NCI-H524 (cell line): Measurements from ENCODE around the gene TTC28.

Experiments
- DNase-seq, 2 experiments: peaks; one replicate each; lab custom pipeline; 2025; lab: John Stamatoyannopoulos, UW

The TTC28 gene

DNA sequence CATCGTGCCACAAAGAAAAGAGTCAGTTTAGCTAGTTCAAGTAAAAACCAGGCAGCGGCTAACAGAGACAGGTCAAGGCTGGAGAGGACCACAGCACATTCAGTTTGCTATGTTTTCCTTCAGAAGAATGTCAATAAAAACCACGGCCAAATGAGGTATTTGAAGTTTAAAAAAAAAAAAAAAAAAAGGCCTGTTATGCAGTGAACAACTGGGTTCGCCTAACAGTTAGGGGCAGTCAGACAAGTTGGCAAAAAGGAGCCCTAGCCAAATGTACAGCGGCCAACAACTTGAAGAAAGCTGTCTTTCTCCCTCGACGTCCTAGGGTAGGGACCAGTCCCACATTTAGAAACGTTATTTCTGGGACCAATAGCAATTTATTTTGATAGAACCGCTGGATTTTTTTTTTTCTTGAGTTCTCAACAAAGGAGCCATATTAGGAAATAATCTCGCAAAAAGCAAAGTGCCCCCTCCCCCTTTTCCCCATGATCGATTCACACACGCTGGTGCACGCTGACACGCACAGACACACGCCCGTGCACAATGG, 237.8 kb downstream of the TTC28 start:
- DNase-seq = no peak

DNA sequence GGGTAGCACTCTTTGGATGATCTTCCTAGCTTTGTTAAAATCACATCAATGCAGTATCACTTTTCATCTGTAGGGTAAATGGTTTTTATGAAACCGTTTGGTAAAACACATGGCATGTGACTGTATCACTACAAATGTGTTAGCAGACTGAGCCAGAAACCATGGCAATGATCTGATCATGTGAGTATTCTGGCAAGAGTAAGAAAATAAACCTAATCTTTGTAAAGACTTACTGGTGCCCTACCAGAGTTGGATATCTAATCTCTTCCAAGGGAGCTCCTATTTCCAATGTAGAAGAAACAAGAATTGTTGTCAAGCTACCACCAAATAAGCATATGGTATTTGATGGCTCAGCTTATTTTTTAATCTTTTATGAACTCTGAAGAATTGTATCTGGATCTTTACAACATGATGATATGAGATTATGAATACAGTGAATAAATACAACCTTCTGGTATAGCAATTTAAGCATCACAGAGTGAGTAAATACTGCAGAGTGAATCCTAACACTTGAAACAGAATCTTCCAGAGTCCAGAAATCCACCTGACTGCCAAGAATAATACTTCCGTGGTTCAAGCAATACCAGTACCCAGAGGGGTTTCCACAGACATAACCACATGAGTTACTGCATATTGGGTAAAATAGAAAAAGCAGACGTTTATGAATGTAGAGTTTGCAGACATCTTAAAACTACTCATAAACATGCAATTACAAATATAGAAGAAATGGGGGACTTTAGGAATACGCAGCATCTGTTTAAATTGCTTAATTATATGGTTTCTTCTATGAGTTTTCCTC, 238.8 kb downstream of the TTC28 start:
- peak in 1 of 2 experiments; percentile 13 for DNase-seq

DNA sequence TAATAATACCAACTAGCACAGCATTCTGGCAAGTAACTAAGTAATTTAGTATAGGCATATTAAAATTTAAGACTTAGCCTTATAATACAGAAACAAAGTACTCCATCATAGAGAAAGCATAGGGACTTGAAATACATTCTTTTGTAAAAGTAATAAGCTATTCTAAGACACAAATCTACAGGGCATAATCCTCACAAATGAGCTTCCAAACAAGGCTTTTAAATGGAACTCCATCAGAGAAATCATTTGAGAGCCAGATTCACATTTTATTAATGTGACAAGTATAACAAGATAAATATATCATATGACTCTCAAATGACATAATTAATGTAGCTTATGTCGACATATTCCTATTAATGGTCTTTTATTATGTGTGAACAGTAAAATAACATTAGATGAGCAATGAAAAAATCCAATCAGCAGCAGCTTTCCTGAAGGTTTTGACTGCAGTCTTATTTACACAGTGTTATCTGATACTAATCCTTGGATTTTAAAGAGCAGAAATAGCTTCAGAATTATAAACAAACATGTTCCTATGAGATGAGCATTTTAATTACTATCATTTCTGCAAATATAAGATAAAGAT, 241.4 kb downstream of the TTC28 start:
- peak; percentile 49 to 94 for DNase-seq

DNA sequence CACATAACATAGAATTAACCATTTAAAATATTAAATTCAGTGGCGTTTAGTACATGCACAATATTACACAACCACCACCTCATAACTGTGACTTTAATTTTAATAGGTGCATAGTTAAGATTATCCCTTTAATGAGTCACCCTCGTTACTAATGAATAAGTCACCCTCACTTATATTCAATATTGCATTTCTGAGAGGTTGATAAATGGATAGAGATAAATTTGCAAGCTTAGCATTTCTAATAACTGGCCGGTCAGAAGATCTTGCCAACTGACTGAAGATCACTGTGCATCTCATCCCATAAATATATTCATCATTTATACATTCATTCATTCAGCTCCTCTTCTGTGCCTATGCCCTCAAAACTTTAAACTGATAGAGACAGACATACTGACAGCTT, 243.7 kb downstream of the TTC28 start:
- DNase-seq = no peak

DNA sequence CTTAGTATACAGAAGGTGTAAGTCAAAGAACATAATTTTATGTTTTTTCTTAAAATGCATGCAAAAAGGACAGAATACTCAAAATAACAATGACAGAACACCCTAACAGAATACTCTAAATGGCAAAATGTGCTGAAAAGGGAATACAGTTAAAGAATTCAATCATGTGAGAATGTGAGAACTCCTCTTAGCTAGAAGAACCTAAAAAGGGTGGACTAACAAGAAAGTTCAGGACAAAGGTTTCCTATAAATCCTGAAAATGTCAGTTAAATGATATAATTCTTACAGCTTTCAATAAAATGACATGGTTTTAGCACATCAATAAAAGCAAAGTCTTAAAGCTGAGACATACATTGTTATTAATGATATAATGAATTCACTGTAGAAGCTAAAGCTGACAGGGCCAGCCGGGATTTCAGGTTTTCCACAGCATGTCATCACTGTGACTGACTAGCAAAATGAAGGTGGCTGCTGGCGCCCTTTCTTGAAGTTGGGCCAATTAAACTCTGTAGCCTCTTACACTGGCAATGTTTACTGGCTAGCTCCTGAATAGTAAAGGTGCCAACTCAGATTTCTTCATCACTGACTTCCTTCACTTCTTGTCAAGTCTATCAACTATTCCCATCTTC, 244.4 kb downstream of the TTC28 start:
- DNase-seq = no peak

DNA sequence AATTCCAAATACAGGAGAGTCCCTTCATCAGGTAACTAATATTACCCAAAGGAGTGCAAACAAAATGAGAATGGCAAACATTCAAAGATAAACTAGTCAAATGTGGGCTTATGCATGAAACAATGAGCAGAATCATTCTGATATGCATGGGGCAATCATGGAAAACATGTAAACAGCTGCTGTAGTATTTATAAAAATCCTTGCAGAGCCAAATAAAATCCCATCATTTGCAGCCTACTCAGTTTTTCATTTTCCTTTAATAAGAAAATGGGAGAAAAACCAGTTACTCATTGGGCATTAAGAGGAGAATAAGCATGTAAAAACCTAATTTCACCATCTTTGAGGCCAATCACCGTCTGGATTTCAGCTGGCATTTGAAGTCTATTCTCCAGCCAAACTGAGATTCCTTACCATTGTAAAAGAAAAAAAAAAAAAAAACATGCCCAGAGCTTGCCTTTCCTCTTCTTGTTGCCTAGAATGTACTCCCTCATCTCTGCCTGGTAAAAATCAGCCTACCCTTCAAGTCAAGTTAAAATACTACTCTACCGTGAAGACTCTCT, 249.1 kb downstream of the TTC28 start:
- DNase-seq = no peak

DNA sequence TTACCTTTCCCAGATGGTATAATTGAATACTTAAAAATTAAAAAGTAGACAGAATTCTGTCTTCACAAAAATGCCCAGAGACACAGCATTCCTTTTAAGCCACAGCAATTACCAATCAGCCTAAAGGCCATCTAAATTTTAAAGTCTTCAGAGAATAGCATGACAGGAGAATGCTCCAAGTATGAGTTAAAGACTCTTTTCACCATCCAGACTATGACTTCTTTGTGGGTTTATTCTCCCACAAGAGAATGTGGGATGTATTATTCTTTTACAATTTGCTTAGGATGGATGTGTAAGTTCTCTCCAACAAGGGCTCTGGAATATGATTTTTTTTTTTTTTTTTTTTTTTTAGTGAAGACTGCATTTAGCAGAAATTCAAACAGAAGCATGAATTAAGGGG, 249.9 kb downstream of the TTC28 start:
- no peak for DNase-seq

DNA sequence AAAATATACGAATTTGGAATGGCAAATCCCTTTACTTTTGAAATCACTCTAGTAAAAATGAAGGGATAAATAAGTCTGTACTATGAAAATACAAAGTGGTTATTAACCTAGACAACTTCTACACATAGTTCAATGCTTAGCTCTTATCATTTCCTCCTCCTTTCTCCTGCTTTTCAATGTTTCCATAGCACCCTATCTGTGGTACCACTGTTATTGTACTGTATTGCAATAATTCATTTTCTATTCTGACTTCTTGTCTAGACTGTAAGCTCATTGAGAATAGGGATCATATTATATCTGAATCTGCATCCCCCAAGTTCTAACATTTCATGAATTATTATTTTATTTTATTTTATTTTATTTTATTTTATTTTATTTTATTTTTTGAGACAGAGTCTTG, 251.4 kb downstream of the TTC28 start:
- no peak for DNase-seq

DNA sequence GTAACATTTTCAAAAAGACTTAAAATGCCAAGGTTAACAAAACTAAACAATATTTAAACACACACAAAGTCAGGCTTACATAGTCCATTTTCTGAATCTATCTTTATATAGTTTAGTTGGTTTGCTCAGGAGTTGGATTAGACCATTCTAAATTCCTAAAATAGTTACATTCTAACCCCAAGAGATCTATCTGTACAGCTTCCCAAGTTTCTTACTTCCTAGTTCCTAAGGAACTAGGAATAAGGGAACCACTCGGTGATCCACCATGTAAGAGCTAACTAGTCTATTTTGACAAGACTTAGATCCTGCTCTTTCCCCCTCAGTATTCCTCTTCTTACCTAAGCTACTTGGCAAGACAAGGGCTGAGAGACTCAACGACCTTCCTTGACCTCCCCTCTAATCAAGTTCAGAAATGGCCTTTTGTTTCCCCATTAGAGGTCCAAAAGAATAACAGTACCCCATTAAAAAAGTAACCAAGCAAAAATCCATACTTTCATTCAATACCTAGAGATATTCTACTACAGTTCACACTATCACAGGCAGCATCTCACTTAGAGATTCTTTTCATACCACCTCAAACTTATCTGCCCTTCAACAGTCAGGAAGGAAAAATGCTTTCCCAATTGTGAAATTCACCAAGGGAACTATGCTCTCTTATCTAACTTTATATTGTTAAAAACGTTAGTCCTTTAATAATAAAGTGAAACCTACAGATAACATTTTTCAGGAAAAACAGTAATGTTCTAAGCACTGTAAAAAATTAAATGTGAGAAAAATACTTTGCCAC, 253.1 kb downstream of the TTC28 start:
- DNase-seq = no peak

DNA sequence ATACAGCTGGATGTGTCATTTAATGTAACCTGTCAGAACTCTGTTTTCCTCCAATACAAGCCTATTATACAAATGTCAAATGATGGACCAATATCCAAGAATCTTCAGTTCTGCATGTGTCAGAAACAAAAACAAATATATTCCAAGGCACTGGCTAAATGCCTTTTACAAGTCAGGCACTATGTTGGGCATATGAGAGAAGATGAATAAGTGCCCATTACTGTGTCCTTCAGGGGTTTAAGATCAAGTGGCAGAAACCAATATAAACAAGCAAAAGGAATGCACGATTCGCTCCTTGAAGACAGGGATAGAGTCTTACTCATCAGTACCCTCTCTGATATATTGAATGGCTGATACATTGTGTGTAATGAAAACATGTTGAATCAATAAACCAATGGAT, 254.4 kb downstream of the TTC28 start:
- DNase-seq = peak in 1 of 2 experiments; percentile 20

DNA sequence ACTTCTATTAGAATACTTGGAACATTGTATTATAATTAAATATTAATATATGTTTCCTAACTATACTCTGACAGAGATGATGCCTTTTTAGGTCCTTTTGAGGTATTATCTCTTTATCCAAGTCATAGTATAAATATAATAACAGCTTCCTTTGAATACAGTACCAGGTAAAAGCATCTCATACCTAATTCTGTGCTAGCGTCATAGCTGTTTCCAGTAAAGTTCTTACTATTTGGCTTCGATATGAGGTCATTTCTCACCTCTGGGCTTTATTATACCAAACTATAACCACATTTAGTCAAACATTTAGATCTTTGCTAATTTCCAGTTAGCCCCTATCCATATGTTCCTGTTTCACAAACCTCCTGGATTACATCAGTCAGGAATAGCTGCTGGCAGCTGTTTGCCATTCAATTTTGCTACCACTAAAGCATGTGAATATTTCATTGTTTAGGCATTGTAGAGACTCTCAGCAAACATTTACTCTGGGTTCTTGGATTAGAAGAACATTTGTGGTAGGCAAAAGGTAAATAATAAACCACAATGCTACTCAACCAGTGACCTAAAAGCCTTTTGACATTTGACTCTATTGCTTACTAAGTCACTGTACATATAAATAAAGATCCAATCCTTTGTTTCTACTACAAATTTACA, 255.1 kb downstream of the TTC28 start:
- peak in 1 of 2 experiments; percentile 49 for DNase-seq

DNA sequence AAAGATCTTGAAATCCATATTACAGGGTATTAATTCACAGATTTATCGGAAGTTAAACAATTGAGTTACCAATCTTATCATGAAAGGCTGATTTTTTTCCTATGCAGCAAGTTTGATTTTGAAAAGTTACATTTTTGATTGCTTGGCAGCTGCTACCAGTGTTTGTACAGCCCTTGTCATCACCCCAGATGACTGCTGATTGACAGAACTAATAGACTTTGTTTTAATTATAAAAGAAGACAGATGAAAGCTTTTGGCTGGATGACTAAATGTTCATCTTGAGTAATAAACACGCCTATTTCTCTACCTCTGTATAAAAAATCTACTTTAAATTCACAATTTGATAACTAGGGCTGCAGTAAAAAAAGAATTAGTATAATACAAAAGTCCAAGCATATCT, 259.7 kb downstream of the TTC28 start:
- no peak for DNase-seq

DNA sequence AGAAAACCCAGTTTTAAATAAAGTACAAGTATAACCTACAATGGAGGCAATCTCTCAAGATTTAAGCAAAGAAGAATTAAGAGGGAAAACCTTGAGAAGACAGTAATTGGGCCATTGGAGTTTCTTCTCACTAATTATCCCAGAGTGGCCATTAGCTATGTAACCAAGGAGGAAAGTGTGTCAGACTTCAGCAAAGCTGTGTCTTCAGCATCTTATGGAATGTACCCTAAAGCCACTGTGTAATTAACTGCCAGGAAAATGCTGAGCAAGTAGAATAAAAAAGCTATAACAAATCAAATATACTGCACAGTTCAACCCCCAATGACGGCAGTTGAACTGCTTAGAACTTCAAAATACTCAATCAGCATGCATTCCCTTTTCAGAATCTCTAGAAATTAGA, 261.6 kb downstream of the TTC28 start:
- DNase-seq = no peak

DNA sequence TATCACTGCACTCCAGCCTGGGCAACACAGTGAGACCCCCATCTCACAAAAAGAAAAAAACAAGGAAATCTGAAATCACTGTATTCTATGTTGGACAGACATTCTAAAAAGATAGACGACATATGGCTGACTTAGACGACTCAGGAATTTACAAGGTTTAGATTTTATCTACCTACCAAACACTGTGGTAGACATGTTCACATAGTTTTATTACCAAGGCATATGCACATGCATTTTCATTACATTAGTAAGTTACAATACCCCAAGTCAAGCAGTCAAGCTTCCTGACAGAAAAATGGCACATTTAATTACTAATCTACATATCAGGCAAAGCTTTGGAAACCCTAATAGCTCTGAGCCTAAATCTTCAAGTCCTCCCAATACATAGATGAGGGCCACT, 262.2 kb downstream of the TTC28 start:
- DNase-seq = no peak

DNA sequence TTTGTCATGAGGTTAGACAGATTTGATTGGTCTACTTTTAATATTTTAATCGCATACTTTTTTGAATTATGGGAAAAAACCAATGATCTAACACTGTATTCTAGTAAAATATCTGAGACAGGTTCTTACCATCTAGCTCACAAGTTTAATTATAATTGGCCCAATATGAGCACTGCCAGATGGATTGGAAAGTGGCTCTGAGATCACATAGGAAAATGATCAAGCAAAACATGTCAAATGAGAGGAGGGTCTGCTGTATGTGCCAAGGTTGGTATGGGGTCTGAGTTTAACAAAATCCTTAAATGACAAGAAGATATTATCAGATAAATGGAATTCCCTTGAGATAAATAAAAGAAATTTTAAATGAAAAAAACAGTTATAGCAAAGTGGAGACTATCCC, 264.7 kb downstream of the TTC28 start:
- DNase-seq = no peak

DNA sequence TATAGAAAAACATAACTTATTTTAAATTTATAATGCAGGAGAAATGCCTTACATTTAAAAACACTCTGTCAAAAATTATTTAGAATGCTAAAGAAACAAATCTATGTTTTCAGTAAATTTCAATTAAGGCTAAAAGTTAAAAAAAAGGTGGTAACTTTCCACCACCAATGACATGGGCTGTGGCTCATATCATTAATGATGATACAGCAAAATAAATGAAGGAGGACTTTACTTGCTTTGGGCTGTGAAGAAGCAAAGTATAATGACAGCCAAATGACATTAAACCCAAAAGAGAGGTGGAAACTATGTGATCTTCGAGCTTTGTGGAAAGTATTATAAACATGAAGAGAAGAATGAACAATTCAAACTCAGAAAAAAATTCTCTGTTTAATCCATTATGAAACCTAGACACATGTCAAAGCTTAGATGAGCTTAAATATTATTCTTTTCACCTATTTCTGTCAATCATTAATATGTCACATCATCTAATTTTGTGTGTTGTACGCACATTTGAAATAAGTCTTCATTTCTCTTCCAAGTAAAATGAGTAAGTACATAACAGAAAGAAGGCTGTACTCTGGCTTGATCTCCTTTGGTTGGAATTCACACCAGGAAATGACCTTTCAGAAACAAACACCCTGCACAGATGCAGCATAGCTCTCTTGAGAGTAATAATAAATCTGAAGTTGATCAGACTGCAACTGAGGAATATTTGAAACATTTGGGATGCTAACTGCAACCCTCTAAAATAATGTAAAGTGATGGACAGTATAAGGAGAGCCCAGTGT, 265.8 kb downstream of the TTC28 start:
- no peak for DNase-seq

DNA sequence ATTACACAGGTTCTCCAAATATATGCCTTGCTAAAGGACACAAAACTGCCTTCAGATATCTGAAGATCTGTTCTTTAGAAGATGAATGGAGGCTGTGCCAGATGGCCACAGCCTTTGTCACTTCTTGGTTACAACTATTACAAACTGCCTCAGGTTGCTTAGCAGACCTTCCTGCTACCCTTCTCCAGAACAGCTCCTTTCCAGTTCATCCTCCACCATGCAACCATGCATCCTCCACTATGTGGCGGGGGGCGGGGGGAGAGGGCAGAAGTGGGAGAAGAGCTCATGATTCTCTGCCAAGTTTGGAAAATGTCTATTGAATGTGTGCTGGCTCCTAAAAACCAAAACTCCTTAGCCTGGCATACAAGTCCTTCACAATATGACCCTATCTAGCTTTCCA, 267.5 kb downstream of the TTC28 start:
- DNase-seq = peak in 1 of 2 experiments; percentile 34

DNA sequence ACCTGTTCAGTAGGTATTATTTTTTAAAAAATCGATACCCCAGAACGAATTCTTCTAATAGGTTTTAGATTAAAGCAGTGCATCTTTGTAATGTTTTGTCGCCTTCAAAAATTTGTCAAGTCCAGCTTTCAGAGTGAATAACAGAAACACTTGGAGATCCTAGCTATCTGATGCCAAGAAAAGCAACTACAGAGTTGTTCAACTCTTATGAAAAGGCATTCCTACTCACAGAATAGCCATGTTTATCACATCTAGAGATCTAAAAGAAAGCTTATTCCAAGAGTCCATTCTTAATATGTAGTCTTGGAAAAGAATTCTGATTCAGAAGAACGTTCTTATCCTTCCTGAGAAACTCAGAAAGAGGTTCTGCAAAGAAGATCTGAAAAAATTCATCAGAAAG, 268.5 kb downstream of the TTC28 start:
- no peak for DNase-seq

DNA sequence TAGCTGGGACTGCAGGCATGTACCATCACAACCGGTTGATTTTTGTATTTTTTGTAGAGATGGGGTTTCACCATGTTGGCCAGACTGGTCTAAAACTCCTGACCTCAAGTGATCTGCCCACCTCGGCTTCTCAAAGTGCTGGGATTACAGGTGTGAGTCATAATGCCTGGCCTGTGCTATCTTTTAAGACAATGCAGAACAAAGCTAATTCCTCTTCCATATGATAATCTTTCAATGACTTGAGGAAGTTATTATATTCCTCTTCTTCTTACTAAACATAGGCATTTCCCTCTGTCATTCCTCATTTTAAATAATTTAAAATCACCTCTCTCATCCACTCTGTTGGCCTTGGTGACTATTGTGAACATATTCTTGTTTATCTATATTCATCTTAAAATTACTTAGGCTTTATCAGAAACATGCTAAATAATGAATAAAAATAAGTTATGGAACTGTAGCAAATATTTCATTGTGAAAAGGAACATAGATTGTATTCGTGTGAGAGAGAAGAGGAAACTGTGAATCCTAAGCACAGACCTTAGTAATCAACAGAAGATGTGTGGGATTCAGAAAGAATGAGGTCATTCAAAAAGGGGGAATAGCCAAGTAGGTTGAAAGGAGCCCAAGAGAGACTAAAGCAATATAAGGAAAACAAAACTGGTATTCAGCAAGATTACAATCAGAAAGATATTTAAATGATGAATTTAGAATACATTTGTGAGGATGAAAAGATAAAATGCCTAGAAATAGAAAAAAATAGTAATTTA, 269.4 kb downstream of the TTC28 start:
- DNase-seq = no peak

DNA sequence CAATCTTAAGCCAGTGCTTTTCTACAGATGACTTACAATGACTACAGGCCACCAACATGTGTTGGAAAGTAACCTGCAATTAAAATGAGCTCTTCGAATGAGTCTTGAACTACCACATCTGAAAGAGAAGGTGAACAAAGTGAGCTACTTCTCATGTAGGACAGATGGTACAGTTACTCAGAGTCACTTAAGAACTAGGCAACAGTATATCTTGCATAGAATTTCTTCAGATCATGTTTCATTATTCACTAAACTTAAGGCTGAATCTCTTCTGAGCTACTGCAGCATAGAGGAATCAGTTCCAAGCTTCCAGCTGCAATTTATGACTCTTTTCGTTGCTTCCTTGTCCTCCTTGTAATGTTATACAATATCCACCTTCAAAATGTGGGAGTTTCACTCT, 270.9 kb downstream of the TTC28 start:
- DNase-seq = peak; percentile 88 to 99
